ENCODE data around the gene HNRNPC.
"Not testable (repeated sequence)": the region's sequence is repeated elsewhere in the genome, so short reads cannot be mapped to it uniquely, and the experiment has no call there.

Gene HNRNPC

GRCh38 chr14:21241218-21241819, 27.9 kb downstream of the HNRNPC start:
- DNase-seq = no peak

DNA sequence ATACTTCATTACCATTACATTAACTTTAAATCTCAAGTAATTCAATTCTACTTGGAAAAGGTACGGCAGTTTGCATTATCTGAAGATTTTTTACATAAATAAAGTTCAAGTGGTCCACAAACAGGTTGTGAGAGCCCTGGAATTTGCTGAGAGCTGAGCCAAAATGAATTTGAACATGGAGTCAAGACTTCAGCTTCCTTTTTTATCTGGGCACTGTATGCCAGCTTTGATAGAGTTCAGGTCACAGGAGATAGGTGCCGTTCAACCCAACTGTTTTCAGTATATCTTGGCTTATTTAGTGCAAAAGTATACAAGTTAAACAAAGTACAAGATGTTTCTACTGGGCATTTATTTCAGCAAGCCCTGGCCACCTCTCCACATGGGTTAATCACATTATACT, 28.8 kb downstream of the HNRNPC start:
- DNase-seq = no peak

- DNase-seq = no peak
These were observed 30.3 kb downstream of the HNRNPC start for GRCh38 chr14:21238823-21239518.

- peak; percentile 24 for DNase-seq
These were observed 32.1 kb downstream of the HNRNPC start for GRCh38 chr14:21236948-21237797.

GRCh38 chr14:21234112-21234511, 35.1 kb downstream of the HNRNPC start:
- no peak for DNase-seq

DNA sequence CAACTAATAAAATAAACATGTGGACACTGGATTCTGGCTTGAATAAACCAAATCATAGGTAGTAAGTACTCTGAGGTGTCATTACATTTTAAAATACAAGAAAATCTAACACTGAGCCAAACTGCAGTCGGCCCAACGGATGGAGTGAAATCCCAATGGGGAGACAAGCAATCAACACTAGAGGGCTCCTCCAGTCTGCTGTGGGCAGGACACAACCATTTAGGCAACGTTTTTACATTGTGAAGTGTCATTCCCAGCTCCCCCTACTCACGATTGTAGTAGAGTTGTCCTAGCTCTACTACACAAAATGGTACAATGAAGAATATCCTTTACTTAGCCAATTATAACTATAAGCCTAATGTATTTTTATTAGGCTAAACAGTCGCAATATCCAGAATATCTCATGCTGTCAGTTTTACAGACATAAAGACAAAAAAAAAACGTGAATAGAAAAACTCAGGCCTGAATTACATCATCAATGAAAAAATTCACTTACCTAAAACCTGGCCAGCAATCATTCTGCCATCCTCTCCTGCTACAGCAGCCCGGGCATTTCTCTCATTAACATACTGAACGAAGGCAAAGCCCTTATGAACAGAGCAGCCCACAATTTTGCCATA, 35.7 kb downstream of the HNRNPC start:
- no peak for DNase-seq

DNA sequence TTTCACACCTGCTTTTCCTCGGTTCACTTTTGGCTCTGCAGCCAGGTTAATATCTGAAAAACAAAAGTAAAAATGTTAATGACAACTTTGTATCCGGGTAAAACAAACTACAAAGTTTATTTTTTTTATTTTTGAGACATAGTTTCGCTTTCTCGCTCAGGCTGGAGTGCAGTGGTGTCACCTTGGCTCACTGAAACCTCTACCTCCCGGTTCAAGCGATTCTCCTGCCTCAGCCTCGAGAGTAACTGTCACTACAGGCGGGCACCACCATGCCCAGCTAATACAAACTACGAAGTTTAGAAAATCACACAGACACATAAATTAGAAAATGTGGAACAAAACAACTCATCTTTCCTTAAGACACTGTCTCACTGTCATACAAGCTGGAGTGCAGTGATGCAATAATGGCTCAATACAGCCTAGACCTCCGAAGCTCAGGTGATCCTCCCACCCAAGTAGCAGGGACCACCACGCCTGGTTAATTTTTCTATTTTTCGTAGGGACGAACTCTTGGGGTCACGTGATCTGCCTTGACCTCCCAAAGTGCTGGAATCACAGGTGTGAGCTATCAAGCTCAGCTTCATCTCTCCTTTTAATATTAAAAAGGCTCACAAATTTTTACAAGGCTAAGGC, 38.1 kb downstream of the HNRNPC start:
- no peak for DNase-seq

DNA sequence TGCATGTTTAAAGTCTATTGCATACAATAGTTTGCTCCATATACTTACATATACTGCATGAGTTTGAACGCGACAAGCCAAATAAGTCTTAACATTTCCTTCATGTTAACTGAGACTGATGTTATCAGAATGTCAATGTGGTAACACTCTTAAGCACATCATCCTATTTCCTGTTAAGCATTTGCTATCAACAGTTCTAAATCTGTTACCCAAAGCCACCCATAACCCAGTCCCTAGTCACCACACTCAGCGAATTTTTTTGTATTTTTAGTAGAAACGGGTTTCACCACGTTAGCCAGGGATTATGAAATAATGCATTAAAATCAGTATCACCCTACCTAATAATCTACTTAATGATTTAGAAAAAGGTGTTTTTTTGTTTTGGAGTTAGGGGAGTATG, 39.4 kb downstream of the HNRNPC start:
- no peak for DNase-seq

GRCh38 chr14:21227981-21228380, 41.3 kb downstream of the HNRNPC start:
- no peak for DNase-seq

DNA sequence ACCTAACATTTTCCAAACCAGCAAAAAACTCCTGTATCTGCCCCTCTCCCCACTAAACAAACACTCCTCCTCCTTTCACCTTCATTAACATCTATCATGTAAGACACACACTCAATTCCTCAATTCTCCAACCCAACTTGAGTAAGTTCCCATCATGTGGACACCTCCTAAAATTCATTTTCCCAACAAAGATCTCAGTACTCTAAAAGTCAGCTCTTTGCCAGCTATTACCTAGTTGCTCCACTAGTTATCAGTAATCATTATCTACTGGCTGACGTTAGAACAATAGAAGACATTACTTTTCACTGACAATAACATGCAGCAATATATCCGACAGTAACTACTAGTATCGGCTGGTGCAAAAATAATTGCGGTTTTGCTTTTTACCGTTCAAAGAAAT, 42.1 kb downstream of the HNRNPC start:
- DNase-seq = no peak

GRCh38 chr14:21226467-21226866, 42.8 kb downstream of the HNRNPC start:
- no peak for DNase-seq

DNA sequence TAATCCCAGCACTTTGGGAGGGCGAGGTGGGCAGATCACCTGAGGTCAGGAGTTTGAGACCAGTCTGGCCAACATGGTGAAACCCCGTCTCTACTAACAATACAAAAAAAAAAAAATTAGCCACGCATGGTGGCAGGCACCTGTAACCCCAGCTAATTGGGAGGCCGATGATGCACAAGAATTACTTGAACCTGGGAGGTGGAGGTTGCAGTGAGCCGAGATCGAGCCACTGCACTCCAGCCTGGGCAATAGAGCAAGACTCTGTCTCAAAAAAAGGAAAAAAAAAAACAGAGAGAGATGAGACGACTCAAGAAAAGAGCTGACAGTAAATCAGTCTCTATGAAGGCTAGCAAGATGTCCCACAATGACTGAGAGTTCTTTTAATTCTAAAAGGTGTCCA, 44.1 kb downstream of the HNRNPC start:
- not testable (repeated sequence) for DNase-seq

GRCh38 chr14:21220874-21221477, 48.3 kb downstream of the HNRNPC start:
- DNase-seq = no peak

DNA sequence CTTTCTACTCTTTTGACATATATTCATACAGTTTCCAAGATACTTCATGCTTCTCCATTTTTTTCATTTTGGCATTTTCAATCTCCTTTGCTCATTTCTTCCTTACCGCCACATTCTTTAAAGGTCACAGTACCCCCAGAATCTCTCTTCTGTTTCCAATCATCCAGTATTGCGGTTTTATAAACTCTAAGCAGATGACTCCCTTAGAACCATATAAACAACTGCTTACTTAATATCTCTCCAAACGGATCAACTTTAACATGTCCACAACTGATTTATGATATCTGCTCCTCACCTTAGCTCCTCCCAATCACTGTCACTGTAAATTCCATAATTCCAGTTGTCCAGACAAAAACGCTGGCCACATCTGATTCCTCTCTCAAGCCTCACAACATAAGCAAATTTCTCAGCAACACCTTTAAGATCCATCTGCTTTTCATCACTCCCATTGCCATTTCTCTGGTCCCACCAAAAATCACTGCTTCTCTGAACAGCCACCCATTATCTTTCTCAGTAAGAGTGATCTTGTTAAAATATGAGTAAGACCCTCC, 49.6 kb downstream of the HNRNPC start:
- no peak for DNase-seq

- no peak for DNase-seq
These were observed 50.1 kb downstream of the HNRNPC start for GRCh38 chr14:21219120-21219519.

DNA sequence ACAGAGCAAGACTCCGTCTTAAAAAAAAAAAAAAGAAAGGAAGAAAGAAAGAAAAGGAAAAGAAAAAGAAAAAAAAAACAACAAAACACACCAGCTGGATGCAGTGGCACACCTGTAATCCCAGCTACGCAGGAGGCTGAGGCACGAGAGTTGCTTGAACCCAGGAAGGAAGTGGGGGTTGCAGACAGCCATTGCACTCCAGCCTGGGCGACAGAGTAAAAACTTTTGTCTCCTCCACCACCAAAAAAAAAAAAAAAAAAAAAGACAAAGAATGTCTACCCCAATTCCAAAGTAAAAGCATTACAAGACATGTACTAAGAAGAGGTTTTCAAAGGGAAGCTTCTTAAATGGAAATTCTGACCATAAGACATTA, 53.4 kb downstream of the HNRNPC start:
- DNase-seq = no peak

GRCh38 chr14:21215130-21215878, 53.9 kb downstream of the HNRNPC start:
- DNase-seq = no peak

- DNase-seq = no peak
These were observed 55.6 kb downstream of the HNRNPC start for GRCh38 chr14:21213652-21214051.

DNA sequence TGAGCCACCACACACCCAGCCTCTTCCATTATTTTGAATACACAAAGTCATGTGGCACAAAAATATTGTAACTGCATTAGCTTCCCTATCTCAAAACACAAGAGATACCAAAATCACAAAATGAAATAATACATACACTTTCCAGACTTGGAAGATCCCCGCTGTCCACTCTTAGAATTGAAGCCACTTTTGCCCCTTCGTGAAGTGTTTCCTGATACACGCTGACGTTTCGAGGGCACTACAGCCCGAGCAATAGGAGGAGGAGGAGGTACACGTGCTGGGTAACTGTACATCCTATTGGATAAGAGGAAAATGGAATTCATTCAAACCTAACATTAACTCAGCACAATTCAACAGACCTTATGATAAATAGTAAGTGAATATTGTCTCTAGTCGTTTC, 56.4 kb downstream of the HNRNPC start:
- not testable (repeated sequence) for DNase-seq

GRCh38 chr14:21211509-21211908, 57.7 kb downstream of the HNRNPC start:
- DNase-seq = no peak

- DNase-seq = no peak
These were observed 59.2 kb downstream of the HNRNPC start for GRCh38 chr14:21210023-21210422.

- DNase-seq = no peak
These were observed 60.1 kb downstream of the HNRNPC start for GRCh38 chr14:21209185-21209584.
